Type B pancreatic cell (in vitro differentiated cells): Measurements from ENCODE around the gene BCR. TPM values are rescaled to one million over a fixed set of nuclear protein-coding genes. Genes with fewer than 3 reads are reported as not detected.

Experiments used
- DNase-seq: peaks from one replicate; pipeline ENCODE4 v3.0.0; 2021; ENCODE audit warnings: mixed read lengths; ENCODE audit not compliant: unreplicated experiment; ENCODE audit errors: extremely low spot score
- H3K27ac Mint-ChIP-seq: 2 replicates; pipeline ENCODE4 v1.8.0; 2021; ENCODE audit warnings: mild to moderate bottlenecking, mixed read lengths
- H3K27me3 Mint-ChIP-seq: 2 replicates; pipeline ENCODE4 v1.8.0; 2021; ENCODE audit warnings: mixed read lengths
- H3K36me3 Mint-ChIP-seq: 2 replicates; pipeline ENCODE4 v1.8.0; 2021; ENCODE audit warnings: mixed read lengths
- H3K4me1 Mint-ChIP-seq: one replicate; pipeline ENCODE4 v1.8.0; 2021; ENCODE audit warnings: mixed read lengths; ENCODE audit not compliant: unreplicated experiment
- H3K4me3 Mint-ChIP-seq: 2 replicates; pipeline ENCODE4 v1.8.0; 2021; ENCODE audit warnings: mild to moderate bottlenecking, mixed read lengths
- H3K9me3 Mint-ChIP-seq: 2 replicates; pipeline ENCODE4 v1.8.0; 2021; ENCODE audit warnings: mixed read lengths
- total RNA-seq: library from RNA; stranded (reverse); gene quantifications from 2 replicates; pipeline ENCODE4 v1.2.1, GENCODE V29; 2021; ENCODE audit warnings: low replicate concordance
- TF ChIP-seq, protein P1 (sequence below): fragments of 200-600 bp; sonication (generic); conservative IDR thresholded peaks from 2 replicates; pipeline ENCODE4 v1.5.0; 2021; ENCODE audit warnings: antibody characterized with exemption, mild to moderate bottlenecking

BCR gene
- total RNA-seq, 1 donor from 2014 or later: 61.2 TPM

- Mint-ChIP-seq H3K4me3 (no peak overlapping the region), H3K27ac (peak overlapping the region; percentile 84), H3K36me3 (no peaks in the 10 kb centered on the region), H3K9me3 (no peaks in the 10 kb centered on the region), H3K27me3 (no peaks in the 10 kb centered on the region), H3K4me1 (peaks cover 37% of the 10 kb centered on the region)
- TF ChIP-seq, protein P1, sequence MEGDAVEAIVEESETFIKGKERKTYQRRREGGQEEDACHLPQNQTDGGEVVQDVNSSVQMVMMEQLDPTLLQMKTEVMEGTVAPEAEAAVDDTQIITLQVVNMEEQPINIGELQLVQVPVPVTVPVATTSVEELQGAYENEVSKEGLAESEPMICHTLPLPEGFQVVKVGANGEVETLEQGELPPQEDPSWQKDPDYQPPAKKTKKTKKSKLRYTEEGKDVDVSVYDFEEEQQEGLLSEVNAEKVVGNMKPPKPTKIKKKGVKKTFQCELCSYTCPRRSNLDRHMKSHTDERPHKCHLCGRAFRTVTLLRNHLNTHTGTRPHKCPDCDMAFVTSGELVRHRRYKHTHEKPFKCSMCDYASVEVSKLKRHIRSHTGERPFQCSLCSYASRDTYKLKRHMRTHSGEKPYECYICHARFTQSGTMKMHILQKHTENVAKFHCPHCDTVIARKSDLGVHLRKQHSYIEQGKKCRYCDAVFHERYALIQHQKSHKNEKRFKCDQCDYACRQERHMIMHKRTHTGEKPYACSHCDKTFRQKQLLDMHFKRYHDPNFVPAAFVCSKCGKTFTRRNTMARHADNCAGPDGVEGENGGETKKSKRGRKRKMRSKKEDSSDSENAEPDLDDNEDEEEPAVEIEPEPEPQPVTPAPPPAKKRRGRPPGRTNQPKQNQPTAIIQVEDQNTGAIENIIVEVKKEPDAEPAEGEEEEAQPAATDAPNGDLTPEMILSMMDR: no peak
- DNase-seq: no peak
These were observed 37.2 kb upstream of the BCR start for GRCh38 chr22:23143119-23143518.

- no peaks in the 10 kb centered on the region for H3K9me3 Mint-ChIP-seq
- peak overlapping the region; percentile 37 for H3K27ac Mint-ChIP-seq
- H3K4me3 Mint-ChIP-seq: no peak overlapping the region
- no peaks in the 10 kb centered on the region for H3K36me3 Mint-ChIP-seq
- no peak for DNase-seq
- TF ChIP-seq, protein P1: no peak
- no peaks in the 10 kb centered on the region for H3K27me3 Mint-ChIP-seq
- peaks cover 32% of the 10 kb centered on the region for H3K4me1 Mint-ChIP-seq
These were observed 35.9 kb upstream of the BCR start for GRCh38 chr22:23144432-23144831.

DNA sequence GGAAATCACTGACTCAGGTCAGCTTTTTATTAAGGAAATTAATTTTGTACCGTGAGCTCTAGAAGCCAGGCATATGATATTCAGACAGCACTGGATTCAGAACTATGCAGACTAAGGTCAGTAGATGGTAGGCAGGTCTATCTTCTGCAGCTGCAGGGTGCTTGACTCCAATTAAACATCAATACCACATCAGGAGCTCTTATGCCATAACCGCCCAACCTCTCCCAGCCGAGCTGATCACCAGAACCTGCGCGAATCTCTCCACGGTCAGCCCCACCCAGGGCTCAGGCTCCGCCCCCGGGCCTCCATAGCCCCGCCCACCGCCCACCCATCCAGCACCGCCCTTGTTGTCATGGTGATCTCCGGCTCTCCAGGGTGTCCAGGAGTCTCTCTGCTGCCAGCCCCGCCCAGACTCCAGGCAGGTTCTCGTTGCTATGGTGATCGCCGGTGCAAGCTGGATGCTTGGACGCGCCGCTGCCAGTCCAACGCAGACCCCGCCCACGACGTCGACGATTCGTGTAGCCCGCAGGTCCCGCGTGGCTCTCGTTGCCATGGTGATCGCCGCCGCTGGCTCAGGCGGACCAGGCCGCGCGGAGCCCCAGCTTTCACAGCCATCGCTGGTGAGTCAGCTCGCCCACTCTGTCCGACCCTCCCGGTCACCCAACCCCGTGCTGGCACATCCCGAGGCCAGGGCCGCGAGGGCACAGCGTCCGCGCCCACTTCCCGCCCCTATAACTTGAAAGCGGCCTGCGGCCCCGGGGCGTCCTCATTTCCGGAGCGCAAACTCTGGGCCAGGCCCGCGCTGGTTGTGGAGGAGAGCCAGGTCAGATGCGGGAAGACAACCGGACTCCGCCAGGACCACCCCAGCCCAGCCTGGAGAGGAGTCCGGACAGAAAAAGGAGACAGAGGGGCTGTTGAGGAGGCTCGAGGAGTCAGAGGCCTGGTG is 35.1 kb upstream of the BCR start, which contains the start of gene RAB36:
TSS of gene RAB36 (plus strand) at position 546 of the 946 bp plus-strand sequence. CDS start 1,140 bp downstream, outside the sequence.
- TF ChIP-seq, protein P1: no peak
- peaks cover 6% of the 10 kb centered on the region for H3K36me3 Mint-ChIP-seq
- H3K4me3 Mint-ChIP-seq: peak within 1 kb of the TSS; percentile 89
- no peaks in the 10 kb centered on the region for H3K9me3 Mint-ChIP-seq
- H3K27ac Mint-ChIP-seq: peak within 1 kb of the TSS; percentile 89
- H3K4me1 Mint-ChIP-seq: peaks cover 39% of the 10 kb centered on the region
- no peaks in the 10 kb centered on the region for H3K27me3 Mint-ChIP-seq
- peak; percentile 99 for DNase-seq

DNA sequence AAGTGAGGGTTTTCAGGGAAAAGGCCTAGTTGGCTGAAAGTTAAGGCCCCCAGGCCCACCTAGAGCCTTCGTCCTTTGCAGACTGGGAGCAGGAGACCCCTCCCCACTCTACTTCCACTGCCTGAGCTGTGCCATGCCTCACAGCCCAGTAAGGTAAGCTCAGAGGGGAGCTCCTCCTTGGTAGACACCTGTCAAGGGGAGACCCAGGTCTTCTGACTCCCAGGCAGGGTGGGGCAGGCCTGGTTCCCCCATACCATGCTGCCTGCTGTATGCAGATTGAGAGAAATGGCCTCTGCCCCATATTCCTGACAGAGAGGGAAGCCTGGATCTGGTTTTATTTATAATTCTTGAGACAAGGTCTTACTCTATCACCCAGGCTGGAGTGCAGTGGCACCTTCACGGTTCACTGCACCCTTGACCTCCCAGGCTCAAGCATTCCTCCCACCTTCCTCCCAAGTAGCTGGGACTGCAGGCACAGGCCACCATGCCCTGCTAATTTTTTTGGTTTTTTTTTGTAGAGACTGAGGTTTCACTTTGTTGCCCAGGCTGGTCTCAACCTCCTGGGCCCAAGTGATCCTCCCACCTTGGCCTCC is 34.3 kb upstream of the BCR start:
- H3K36me3 Mint-ChIP-seq: peaks cover 6% of the 10 kb centered on the region
- peak overlapping the region; percentile 89 for H3K27ac Mint-ChIP-seq
- H3K4me1 Mint-ChIP-seq: peaks cover 44% of the 10 kb centered on the region
- TF ChIP-seq, protein P1: no peak
- peak overlapping the region; percentile 89 for H3K4me3 Mint-ChIP-seq
- no peak for DNase-seq
- no peaks in the 10 kb centered on the region for H3K9me3 Mint-ChIP-seq
- H3K27me3 Mint-ChIP-seq: no peaks in the 10 kb centered on the region

DNA sequence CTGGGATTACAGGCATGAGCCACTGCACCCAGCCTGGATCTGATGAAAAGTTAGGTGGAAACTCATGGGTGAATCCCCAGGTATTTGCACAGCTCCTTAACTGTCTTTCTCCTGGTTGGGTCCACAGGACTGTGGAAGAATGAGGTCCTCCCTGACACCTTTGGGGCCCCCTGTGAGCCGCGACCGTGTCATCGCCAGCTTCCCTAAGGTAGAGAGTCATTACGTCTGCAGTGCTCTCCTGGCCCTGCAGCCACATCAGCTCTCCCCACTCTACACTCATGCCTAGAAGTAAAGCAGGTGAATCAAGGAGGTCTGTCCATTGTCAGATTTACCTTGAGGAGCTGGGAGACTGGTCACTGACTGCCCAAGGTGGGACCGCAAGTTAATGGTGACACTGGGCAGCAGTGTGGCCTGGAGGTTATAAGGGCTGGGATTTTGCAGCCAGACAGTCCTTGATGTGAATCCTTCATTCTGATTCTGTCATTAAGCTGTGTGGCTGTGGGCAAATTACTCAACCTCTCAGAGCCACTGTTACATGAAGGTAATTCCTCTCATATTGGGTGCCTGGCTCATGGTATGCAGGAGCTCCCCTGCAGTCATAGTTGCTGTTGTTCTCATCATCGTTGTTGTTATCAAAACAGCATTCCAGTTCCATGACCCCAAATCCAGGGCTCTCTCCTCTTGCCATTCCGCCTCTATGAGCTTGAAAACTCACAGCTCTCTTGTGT is 33.7 kb upstream of the BCR start:
- Mint-ChIP-seq H3K4me1 (peaks cover 40% of the 10 kb centered on the region), H3K36me3 (peaks cover 6% of the 10 kb centered on the region), H3K9me3 (no peaks in the 10 kb centered on the region), H3K27ac (peak overlapping the region; percentile 79), H3K4me3 (peak overlapping the region; percentile 89), H3K27me3 (no peaks in the 10 kb centered on the region)
- no peak for DNase-seq
- TF ChIP-seq, protein P1: no peak
